ENCODE measurements around the gene GAS7. TPM values are rescaled to one million over a fixed set of nuclear protein-coding genes. Genes with fewer than 3 reads are reported as not detected.

Gene GAS7
- total and polyA plus RNA-seq, 2 donors (not counting 1 experiment from before 2014, with no cell fraction given) = 3.4 to 13.6 TPM

- Mint-ChIP-seq H3K27ac (no peak overlapping the region), H3K4me1 (no peaks in the 10 kb centered on the region), H3K4me3 (no peak overlapping the region), H3K9me3 (ENCODE audit: insufficient read depth) (no peaks in the 10 kb centered on the region), H3K27me3 (peaks cover 7% of the 10 kb centered on the region)
- H3K4me1 ChIP-seq (ENCODE audit: control insufficient read depth in 2 of 2, insufficient read depth in 2 of 2, low read length in 2 of 2) = no peaks in the 10 kb centered on the region
- 95% methylated on average over 5 of the region's 7 CpGs for WGBS (ENCODE audit: insufficient coverage)
- ChIA-PET POLR2A (no interaction called here), CTCF (no interaction called here)
- H3K4me2 ChIP-seq (replicated peaks; ENCODE audit: low read depth, low read length, poor library complexity, severe bottlenecking) = no peak overlapping the region
- intact Hi-C loops (cut with micrococcal nuclease) = no loop called here
- no peak for ATAC-seq (ENCODE audit: low read depth)
- no peak for DNase-seq
- no peaks in the 10 kb centered on the region for H3K36me3 ChIP-seq (replicated peaks in 1 of 2; ENCODE audit: control extremely low read depth in 1 of 2, control insufficient read depth in 1 of 2, extremely low read depth in 1 of 2, insufficient read depth in 2 of 2, low read length in 1 of 2)
- no peak overlapping the region for H3K4me3 ChIP-seq (ENCODE audit: control extremely low read depth in 1 of 5, extremely low read depth in 1 of 5, insufficient read depth in 1 of 5, low read depth in 2 of 5, low read length in 4 of 5)
- no peak overlapping the region for H3K9ac ChIP-seq (ENCODE audit: low read length)
- no peak for TF ChIP-seq EZH2 (IDR thresholded peaks at IDR 0.05; ENCODE audit: borderline replicate concordance, insufficient read depth, low read depth, low read length, poor library complexity, severe bottlenecking)
- TF ChIP-seq, protein P1, sequence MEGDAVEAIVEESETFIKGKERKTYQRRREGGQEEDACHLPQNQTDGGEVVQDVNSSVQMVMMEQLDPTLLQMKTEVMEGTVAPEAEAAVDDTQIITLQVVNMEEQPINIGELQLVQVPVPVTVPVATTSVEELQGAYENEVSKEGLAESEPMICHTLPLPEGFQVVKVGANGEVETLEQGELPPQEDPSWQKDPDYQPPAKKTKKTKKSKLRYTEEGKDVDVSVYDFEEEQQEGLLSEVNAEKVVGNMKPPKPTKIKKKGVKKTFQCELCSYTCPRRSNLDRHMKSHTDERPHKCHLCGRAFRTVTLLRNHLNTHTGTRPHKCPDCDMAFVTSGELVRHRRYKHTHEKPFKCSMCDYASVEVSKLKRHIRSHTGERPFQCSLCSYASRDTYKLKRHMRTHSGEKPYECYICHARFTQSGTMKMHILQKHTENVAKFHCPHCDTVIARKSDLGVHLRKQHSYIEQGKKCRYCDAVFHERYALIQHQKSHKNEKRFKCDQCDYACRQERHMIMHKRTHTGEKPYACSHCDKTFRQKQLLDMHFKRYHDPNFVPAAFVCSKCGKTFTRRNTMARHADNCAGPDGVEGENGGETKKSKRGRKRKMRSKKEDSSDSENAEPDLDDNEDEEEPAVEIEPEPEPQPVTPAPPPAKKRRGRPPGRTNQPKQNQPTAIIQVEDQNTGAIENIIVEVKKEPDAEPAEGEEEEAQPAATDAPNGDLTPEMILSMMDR (IDR thresholded peaks at IDR 0.05) = no peak
- H3K27ac ChIP-seq (ENCODE audit: low read length in 2 of 2) = no peak overlapping the region
- H3K9me3 ChIP-seq (ENCODE audit: control extremely low read depth in 1 of 3, control insufficient read depth in 2 of 3, insufficient read depth in 1 of 3, low read length in 2 of 3) = no peaks in the 10 kb centered on the region
- no peak overlapping the region for H2AFZ ChIP-seq (ENCODE audit: insufficient read depth, low read depth, low read length, poor library complexity, severe bottlenecking)
- no peaks in the 10 kb centered on the region for H4K20me1 ChIP-seq (ENCODE audit: control insufficient read depth, insufficient read depth, low read length, poor library complexity, severe bottlenecking)
- no peaks in the 10 kb centered on the region for H3K27me3 ChIP-seq (replicated peaks in 1 of 4; ENCODE audit: control extremely low read depth in 1 of 4, control insufficient read depth in 3 of 4, insufficient read depth in 4 of 4, low read length in 3 of 4)
- no peaks in the 10 kb centered on the region for H3K79me2 ChIP-seq (ENCODE audit: control insufficient read depth, insufficient read depth, low read length)
Observed at GRCh38 chr17:10186771-10187410, 11.5 kb downstream of the GAS7 start.

DNA sequence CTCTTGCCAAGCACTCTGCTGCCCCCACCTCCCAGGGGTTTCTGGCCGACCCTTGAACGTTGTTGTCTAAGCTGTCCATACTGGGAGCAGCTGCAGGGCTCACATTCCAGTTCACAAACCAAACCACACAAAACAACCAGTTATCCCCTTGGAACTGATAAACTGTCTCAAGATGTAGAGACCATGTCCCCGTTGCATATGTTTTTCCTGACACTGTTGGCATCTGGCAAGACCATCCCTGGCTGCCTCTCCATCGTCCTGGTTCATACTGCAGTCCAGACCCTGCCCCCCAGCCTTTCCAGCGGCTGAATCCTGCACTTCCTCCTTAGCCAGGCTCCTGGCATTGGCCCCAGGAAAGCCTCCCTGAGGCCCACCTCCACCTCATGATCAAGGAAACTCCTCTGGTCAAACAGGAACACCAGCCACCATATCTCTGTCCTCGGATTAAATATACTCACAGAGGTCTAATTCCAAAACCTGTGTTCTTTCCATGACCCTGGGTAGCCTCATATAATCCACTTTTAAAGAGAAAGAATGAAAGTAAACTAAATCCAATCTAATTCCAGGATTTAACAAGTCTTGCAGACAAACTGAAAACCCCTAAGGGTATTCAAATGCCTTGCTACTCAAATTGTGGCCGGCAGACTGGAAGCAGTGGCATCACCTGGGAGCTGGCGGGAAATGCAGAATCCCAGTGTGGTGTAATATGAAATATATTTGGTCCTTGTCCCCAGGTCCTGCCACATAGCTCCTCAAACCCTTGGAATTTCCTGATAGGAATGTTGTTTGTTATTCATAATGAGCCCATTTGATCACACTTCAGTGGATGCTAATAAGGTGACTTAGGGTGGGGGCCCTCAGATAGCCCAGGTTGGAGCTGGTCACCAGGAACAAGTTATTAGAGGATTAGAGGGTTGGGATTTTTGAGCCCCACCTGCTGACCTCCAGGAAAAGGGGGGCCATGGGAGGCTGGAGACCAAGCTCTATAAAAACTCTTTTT lies 14.2 kb downstream of the GAS7 start:
- POLR2A ChIA-PET = no interaction called here
- WGBS (ENCODE audit: insufficient coverage) = 91% methylated on average over 8 of the region's 8 CpGs
- Histone ChIP-seq H4K20me1 (ENCODE audit: control insufficient read depth, insufficient read depth, low read length, poor library complexity, severe bottlenecking) (no peaks in the 10 kb centered on the region), H3K27ac (ENCODE audit: low read length in 2 of 2) (no peak overlapping the region), H3K4me1 (ENCODE audit: control insufficient read depth in 2 of 2, insufficient read depth in 2 of 2, low read length in 2 of 2) (no peaks in the 10 kb centered on the region), H3K36me3 (replicated peaks in 1 of 2; ENCODE audit: control extremely low read depth in 1 of 2, control insufficient read depth in 1 of 2, extremely low read depth in 1 of 2, insufficient read depth in 2 of 2, low read length in 1 of 2) (no peaks in the 10 kb centered on the region), H3K79me2 (ENCODE audit: control insufficient read depth, insufficient read depth, low read length) (no peaks in the 10 kb centered on the region), H2AFZ (ENCODE audit: insufficient read depth, low read depth, low read length, poor library complexity, severe bottlenecking) (no peak overlapping the region), H3K9ac (ENCODE audit: low read length) (no peak overlapping the region), H3K4me3 (ENCODE audit: control extremely low read depth in 1 of 5, extremely low read depth in 1 of 5, insufficient read depth in 1 of 5, low read depth in 2 of 5, low read length in 4 of 5) (no peak overlapping the region), H3K27me3 (replicated peaks in 1 of 4; ENCODE audit: control extremely low read depth in 1 of 4, control insufficient read depth in 3 of 4, insufficient read depth in 4 of 4, low read length in 3 of 4) (no peaks in the 10 kb centered on the region), H3K4me2 (replicated peaks; ENCODE audit: low read depth, low read length, poor library complexity, severe bottlenecking) (no peak overlapping the region), H3K9me3 (ENCODE audit: control extremely low read depth in 1 of 3, control insufficient read depth in 2 of 3, insufficient read depth in 1 of 3, low read length in 2 of 3) (no peaks in the 10 kb centered on the region)
- CTCF ChIA-PET = no interaction called here
- intact Hi-C loops (cut with micrococcal nuclease) = no loop called here
- no peak for TF ChIP-seq EZH2 (IDR thresholded peaks at IDR 0.05; ENCODE audit: borderline replicate concordance, insufficient read depth, low read depth, low read length, poor library complexity, severe bottlenecking)
- TF ChIP-seq, protein P1 (IDR thresholded peaks at IDR 0.05) = no peak
- no peaks in the 10 kb centered on the region for H3K9me3 Mint-ChIP-seq (ENCODE audit: insufficient read depth)
- no peak overlapping the region for H3K4me3 Mint-ChIP-seq
- no peaks in the 10 kb centered on the region for H3K4me1 Mint-ChIP-seq
- DNase-seq = no peak
- ATAC-seq (ENCODE audit: low read depth) = no peak
- peaks cover 5% of the 10 kb centered on the region for H3K27me3 Mint-ChIP-seq
- H3K27ac Mint-ChIP-seq = no peak overlapping the region

Measured in B cell (primary cell).